NOMO-1 (cell line): ENCODE data around the gene LRTM2.

ENCODE experiments used
- DNase-seq, 2 experiments: peaks; one replicate each; lab custom pipeline; 2025; ENCODE audit not compliant: unreplicated experiment in 2 of 2; lab: John Stamatoyannopoulos, UW

LRTM2 gene

DNA sequence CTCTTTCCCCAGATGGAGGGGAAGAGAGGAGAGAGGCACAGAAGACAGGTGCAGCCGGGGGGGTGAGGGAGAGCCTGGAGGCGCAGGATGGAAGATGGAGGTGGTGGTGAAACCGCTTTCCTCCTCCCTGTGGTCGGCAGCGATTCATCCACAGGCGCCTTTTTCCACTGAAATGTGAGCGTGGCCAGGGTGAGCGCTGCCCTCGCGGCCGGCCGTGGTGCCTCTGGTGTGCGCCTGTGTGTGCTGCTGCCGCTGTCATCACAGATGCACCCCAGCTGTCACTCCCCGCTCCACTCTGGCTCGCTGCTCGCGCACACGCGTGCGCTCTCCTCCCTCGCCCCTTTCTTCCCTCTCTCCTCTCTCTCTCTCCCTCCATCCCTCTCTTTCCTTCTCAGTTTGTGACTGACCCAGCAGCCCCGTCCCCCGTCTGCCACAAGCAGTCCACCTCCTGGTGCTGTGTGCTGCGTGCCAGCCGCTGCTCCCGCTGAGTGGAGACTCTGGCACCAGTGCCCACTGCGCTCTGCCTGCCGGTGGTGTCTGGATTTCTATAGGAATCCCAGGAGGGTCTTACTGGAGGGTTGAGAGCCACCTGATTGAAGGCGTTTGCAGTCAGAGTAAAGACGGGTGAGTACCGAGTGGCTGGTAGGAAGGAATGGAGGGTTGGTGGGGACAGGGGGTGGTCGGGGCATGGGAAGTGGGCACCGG, at the start of gene LRTM2:
TSS of gene LRTM2 (plus strand) at position 375 of the 705 bp plus-strand sequence. CDS start 7,584 bp downstream, outside the sequence.
- no peak for DNase-seq

DNA sequence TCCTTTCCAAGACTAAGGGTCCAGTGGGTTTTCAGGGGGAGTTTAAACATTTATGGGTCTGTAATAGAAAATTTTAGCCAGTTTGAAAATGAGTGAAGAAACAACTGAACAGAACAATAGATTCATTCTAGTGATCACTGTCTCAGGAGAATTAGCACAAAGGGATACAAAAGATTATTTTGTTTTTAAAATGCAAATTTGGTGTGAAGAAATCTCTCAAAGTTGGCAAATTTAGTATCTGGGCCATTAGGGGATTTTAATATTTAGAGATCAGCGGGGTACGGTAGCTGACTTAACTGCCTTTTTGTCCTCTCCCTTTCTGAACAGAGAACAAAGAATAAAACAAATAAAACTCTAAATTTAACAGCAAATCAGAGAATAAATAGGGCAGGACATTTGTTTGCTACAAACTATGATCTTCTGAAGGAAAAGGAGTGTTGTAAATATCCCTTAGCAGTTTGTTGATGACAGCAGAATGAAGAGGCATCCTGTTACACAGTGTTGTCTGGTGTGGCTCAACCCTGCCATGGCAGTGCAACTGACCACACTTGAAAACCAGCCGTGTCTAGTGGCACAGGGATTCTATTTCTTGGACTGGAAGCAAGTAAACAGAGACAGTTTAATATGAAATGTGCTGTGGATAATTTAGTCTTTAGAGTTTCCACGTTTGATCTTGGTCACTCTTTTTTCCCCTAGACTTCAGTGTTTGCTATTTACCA, 46.3 kb upstream of the LRTM2 start:
- DNase-seq, result no peak

GRCh38 chr12:1776170-1776921, 44.0 kb upstream of the LRTM2 start:
- DNase-seq, result no peak

GRCh38 chr12:1777798-1778197, 42.6 kb upstream of the LRTM2 start:
- DNase-seq, result no peak

GRCh38 chr12:1778911-1779310, 41.5 kb upstream of the LRTM2 start:
- DNase-seq, result no peak

GRCh38 chr12:1779783-1780182, 40.6 kb upstream of the LRTM2 start:
- DNase-seq, result no peak

- no peak for DNase-seq
Observed at GRCh38 chr12:1781772-1782171, 38.6 kb upstream of the LRTM2 start.

DNA sequence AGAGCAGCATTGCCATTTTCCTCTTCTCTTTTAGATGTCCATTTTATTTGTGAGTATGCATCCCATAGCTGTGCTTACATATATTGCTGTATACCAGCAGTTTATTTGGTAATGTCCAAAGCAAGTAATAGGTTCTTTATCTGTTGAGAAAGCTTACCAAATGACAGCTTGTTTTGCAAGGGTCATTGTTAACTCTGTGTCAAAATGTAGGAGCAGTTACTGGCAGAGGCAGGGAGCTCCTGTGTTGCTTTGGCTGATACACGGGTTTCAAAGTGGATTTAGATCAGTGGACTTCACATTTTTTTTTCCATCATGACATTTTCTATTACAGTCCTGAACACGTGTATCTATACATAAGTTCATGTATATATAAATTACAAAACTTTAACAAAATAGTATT, 38.1 kb upstream of the LRTM2 start:
- DNase-seq, result no peak

GRCh38 chr12:1787714-1788113, 32.7 kb upstream of the LRTM2 start:
- DNase-seq, result no peak

- no peak for DNase-seq
Observed at GRCh38 chr12:1790444-1790843, 29.9 kb upstream of the LRTM2 start.

DNA sequence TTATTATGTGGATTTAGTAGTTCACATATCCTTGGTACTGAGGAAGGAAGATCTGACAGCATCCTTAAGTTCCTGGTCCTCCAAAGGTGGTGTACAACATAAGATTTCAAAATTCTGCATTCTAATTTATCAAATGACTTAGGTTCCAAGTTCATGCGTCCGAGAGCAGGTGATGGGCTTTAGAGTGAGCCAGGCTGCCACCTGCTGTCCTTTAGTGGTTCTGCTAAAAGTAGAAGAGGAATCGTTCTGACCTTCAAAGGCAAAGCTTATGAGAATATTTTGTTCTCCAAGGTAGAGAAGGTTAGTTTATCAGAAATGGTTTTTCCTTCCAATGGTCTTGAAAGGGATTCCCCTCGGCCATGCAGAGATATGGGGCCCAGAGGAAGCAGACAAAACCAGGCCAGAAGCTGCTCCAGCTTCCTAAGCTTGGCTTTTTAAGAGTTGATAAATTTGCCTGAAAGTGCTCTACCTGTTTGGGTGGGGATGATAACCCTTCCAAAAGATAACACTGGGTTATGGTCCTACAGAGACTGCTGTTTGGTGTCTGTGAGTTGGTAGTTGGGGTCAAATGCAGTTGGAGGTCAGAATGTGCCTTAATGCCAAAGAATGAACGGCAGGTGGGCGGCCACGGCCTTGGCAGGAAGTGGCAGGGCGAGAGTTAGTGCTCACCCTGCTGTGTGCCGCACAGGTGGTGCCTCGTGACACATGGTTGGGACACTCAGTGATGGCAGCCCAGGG, 29.1 kb upstream of the LRTM2 start:
- DNase-seq, result peak; percentile 30 to 79

- DNase-seq, result no peak
Observed at GRCh38 chr12:1792406-1792805, 28.0 kb upstream of the LRTM2 start.

DNA sequence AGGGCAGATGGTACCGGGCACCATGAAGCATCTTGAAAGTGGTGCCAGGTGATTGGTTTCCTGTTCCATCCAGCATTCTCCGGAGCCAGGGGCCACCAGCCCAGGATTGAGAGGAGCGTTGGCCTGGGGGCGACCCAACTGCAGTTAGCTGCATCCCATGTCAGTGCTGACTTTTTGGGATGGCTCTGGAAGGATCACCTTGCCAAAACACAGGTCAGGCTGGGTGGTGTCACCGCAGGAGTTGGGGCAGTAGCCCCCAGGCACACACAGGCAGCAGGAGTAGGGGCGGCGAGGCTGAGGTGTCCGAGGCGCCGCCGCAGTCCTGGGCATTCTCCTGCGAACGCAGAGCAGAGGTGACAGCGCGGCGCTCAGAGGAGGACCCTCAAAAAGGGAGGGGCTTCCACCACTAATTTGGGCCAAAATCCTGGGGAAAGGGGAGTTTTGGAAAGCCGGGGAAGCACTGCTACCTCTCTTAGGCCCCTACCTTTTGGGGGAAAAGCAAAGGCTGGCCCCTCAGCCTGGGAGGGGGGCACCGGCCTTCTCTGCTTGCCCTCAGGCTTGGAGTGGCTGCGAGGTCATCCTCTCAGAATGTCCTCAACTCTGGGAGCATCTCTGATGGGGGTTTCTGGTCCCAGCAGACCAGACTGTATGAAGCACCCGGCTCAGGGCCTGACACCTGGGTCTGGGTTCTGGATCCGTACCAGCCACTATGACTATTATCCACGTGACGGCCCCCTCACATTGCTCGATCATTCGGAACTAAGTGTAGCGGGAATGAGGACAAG, 26.7 kb upstream of the LRTM2 start:
- no peak for DNase-seq

- DNase-seq, result no peak
Observed at GRCh38 chr12:1794440-1795090, 25.8 kb upstream of the LRTM2 start.

GRCh38 chr12:1795221-1795784, 25.1 kb upstream of the LRTM2 start:
- DNase-seq, result no peak

DNA sequence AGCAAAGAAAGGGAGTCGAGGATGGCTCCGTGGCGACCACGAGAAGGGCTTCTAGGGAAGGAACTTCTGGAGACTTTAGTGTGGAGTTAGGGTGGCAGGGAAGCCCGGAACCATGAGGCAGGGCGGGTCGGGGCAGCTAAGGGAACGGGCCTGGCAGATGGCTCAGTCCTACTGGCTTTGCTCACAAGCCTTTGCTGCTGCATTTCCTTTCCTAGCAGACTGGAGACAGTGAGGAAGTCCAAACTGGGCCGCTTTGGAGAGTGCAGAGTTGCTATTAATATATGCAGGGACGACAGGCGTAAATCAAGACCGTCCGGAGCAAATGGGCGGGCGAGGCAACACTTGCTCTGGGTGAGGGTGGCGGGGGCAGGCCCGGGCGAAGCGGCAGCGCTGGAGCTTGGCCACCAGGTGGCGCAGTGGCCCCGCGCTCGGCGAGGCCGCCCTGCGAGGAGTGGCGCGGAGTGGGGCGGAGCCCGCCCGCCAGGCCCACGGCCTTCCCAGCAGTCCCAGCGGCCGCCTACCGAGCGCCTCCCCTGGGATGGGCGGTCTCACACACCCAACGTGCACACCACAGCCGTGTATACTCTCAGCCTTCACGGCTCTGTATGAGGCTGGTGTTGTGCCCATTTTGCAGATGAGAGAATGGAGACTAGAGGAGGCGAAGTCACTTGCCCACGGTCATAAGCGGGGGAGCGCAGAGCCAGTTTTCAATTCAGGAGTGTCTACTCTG, 24.4 kb upstream of the LRTM2 start:
- DNase-seq, result peak; percentile 89 to 99

DNA sequence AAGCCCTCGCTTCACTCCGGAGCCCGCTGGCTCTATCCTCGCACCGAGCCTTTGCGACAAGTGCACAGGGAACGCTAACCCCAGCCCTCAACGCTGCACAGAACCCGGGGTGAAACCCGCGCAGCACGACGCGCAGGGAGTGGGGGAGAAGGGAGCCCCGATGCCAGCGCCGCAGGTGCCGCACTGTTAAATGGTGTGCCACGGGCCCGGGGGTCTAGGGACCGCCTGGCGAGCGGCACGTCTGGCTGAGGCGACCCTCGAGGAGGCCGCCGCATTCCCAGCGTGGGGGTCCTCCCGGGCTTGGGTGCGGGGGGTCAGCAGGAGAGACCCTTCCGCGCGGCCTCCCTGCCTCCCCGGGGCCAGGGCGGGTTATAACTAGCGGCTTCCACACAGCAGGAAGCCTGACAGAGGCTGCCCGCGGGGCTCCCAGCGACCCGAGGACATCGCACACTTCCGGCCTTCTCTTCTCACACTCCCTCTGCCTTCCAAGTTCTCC, 23.8 kb upstream of the LRTM2 start:
- DNase-seq, result peak in 1 of 2 experiments; percentile 38
